Measurements from ENCODE around the gene TADA2A.

Gene TADA2A

GRCh38 chr17:37516127-37516571, 109.5 kb downstream of the TADA2A start:
- no peaks in the 10 kb centered on the region for H3K27me3 Mint-ChIP-seq
- peaks cover 10% of the 10 kb centered on the region for H3K4me1 Mint-ChIP-seq
- no peaks in the 10 kb centered on the region for H3K9me3 Mint-ChIP-seq
- no peak overlapping the region for H3K27ac Mint-ChIP-seq
- H3K4me3 Mint-ChIP-seq = no peak overlapping the region
- peaks cover 9% of the 10 kb centered on the region for H3K36me3 Mint-ChIP-seq

GRCh38 chr17:37517881-37518280, 111.2 kb downstream of the TADA2A start:
- Mint-ChIP-seq H3K4me3 (no peak overlapping the region), H3K27ac (no peak overlapping the region), H3K27me3 (no peaks in the 10 kb centered on the region), H3K4me1 (peaks cover 10% of the 10 kb centered on the region), H3K36me3 (peaks cover 7% of the 10 kb centered on the region), H3K9me3 (no peaks in the 10 kb centered on the region)

- H3K4me1 Mint-ChIP-seq = peaks cover 12% of the 10 kb centered on the region
- no peaks in the 10 kb centered on the region for H3K9me3 Mint-ChIP-seq
- peaks cover 13% of the 10 kb centered on the region for H3K36me3 Mint-ChIP-seq
- no peak overlapping the region for H3K4me3 Mint-ChIP-seq
- H3K27ac Mint-ChIP-seq = peak overlapping the region; percentile 18
- no peaks in the 10 kb centered on the region for H3K27me3 Mint-ChIP-seq
Measured at GRCh38 chr17:37518826-37519225, 112.1 kb downstream of the TADA2A start.

- peak overlapping the region; percentile 53 for H3K27ac Mint-ChIP-seq
- H3K36me3 Mint-ChIP-seq = peaks cover 13% of the 10 kb centered on the region
Measured at GRCh38 chr17:37519251-37519985, 112.7 kb downstream of the TADA2A start.

DNA sequence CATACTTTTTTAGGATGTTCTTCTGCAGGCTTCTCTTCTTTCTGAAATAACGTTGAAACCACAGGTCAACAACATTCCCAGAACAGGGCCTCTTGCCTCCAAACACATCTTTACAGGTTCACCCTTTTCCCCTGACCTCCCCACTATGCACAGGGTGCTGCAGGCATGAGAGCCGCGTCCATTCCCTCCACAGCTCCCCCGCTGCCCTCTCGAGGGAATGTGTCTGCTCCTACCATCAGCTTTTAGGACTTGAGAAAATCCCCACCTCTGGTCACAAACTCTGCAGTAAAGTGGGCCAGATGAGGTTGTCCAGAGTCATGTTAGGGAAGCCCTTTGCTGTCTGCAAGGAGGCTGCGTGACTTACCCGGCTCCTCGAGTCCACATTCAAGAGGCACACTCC, 113.5 kb downstream of the TADA2A start:
- Mint-ChIP-seq H3K4me1 (peaks cover 21% of the 10 kb centered on the region), H3K9me3 (no peaks in the 10 kb centered on the region), H3K27me3 (no peaks in the 10 kb centered on the region), H3K36me3 (peaks cover 13% of the 10 kb centered on the region), H3K27ac (peak overlapping the region; percentile 3), H3K4me3 (no peak overlapping the region)

More at GRCh38 chr17:37519251-37519985, 112.7 kb downstream of the TADA2A start:
- no peaks in the 10 kb centered on the region for H3K9me3 Mint-ChIP-seq
- H3K4me1 Mint-ChIP-seq = peaks cover 17% of the 10 kb centered on the region
- H3K27me3 Mint-ChIP-seq = no peaks in the 10 kb centered on the region
- no peak overlapping the region for H3K4me3 Mint-ChIP-seq

DNA sequence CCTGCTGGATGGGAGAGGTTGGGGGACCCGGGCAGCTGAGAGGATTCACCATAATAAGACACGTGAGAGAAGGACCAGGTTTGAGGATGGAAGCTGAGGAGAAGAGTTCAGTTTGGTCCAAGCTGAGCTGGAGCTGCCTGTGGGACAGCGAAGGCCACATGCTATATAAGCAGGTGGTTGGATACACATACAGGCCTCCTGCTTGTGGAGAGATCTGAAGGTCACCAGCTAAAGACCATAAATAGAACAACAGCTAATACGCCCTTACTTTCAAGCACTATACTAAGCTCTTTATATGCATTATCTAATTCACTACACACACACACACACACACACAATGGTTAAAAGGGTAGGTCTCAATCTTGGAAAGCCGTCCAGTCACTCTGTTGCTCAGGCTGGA, 115.1 kb downstream of the TADA2A start:
- Mint-ChIP-seq H3K4me3 (no peak overlapping the region), H3K27me3 (no peaks in the 10 kb centered on the region), H3K4me1 (peaks cover 21% of the 10 kb centered on the region), H3K9me3 (no peaks in the 10 kb centered on the region), H3K27ac (peak overlapping the region; percentile 82), H3K36me3 (peaks cover 10% of the 10 kb centered on the region)

- H3K27ac Mint-ChIP-seq = peak overlapping the region; percentile 78
- peaks cover 10% of the 10 kb centered on the region for H3K36me3 Mint-ChIP-seq
Measured at GRCh38 chr17:37523715-37524219, 117.1 kb downstream of the TADA2A start.

DNA sequence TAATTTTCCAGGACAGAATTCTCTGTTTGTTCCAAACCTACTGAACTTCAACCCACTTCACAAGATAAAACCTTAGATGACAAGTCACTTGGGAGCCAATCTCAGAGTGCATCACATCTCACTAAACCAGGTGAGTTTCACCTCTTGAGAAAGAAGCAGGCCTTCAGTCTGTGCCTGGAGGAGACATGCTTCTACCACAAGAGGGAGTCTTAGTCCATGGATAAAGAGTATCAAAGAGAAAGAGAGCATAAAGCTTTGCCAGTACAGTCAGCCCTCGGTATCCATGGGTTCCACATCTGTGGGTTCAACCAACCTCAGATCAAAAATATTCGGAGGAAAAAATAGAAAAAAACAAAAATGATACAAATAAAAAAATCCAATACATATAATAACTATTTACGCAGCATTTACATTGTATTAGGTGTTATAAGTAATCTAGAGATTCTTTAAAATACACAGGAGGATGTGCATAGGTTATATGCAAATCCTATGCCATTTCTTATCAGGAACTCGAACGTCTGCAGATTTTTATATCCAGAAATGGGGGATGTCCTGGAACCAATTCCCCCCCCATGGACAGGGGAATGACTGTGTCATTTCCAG, 120.7 kb downstream of the TADA2A start:
- Mint-ChIP-seq H3K4me1 (peaks cover 19% of the 10 kb centered on the region), H3K9me3 (no peaks in the 10 kb centered on the region), H3K27ac (peak overlapping the region; percentile 48), H3K27me3 (no peaks in the 10 kb centered on the region), H3K4me3 (no peak overlapping the region), H3K36me3 (peaks cover 5% of the 10 kb centered on the region)

More at GRCh38 chr17:37523715-37524219, 117.1 kb downstream of the TADA2A start:
- H3K4me3 Mint-ChIP-seq = no peak overlapping the region
- H3K27me3 Mint-ChIP-seq = no peaks in the 10 kb centered on the region
- H3K9me3 Mint-ChIP-seq = no peaks in the 10 kb centered on the region
- peaks cover 25% of the 10 kb centered on the region for H3K4me1 Mint-ChIP-seq
